Fibroblast of pulmonary artery (primary cell): Measurements from ENCODE around the gene C20orf202.
A peak's percentile ranks its signal among the peaks of the same experiment; 100 is the strongest.

Experiments
- DNase-seq: peaks from one replicate; pipeline ENCODE4 v3.0.0-alpha.2; 2010; ENCODE audit warnings: low read depth
- H3K4me3 ChIP-seq: replicated peaks from 2 replicates; pipeline ENCODE4 v1.5.1; 2011; ENCODE audit warnings: low read depth, mild to moderate bottlenecking, control low read depth, low read length, moderate library complexity
- TF ChIP-seq, protein P1 (sequence below): IDR thresholded peaks from 2 replicates; pipeline ENCODE4 v1.5.1; 2011; ENCODE audit warnings: mild to moderate bottlenecking, control low read depth, low read length, inconsistent platforms; ENCODE audit errors: missing control alignments

The C20orf202 gene

GRCh38 chr20:1204576-1204975, 1.3 kb downstream of the C20orf202 start:
- no peak for DNase-seq
- H3K4me3 ChIP-seq = no peak overlapping the region
- TF ChIP-seq, protein P1, sequence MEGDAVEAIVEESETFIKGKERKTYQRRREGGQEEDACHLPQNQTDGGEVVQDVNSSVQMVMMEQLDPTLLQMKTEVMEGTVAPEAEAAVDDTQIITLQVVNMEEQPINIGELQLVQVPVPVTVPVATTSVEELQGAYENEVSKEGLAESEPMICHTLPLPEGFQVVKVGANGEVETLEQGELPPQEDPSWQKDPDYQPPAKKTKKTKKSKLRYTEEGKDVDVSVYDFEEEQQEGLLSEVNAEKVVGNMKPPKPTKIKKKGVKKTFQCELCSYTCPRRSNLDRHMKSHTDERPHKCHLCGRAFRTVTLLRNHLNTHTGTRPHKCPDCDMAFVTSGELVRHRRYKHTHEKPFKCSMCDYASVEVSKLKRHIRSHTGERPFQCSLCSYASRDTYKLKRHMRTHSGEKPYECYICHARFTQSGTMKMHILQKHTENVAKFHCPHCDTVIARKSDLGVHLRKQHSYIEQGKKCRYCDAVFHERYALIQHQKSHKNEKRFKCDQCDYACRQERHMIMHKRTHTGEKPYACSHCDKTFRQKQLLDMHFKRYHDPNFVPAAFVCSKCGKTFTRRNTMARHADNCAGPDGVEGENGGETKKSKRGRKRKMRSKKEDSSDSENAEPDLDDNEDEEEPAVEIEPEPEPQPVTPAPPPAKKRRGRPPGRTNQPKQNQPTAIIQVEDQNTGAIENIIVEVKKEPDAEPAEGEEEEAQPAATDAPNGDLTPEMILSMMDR = no peak

GRCh38 chr20:1205802-1206201, 2.5 kb downstream of the C20orf202 start:
- H3K4me3 ChIP-seq = no peak overlapping the region
- no peak for DNase-seq
- TF ChIP-seq, protein P1 = no peak

GRCh38 chr20:1206366-1207148, 3.3 kb downstream of the C20orf202 start:
- no peak for DNase-seq
- TF ChIP-seq, protein P1 = no peak
- H3K4me3 ChIP-seq = no peak overlapping the region

DNA sequence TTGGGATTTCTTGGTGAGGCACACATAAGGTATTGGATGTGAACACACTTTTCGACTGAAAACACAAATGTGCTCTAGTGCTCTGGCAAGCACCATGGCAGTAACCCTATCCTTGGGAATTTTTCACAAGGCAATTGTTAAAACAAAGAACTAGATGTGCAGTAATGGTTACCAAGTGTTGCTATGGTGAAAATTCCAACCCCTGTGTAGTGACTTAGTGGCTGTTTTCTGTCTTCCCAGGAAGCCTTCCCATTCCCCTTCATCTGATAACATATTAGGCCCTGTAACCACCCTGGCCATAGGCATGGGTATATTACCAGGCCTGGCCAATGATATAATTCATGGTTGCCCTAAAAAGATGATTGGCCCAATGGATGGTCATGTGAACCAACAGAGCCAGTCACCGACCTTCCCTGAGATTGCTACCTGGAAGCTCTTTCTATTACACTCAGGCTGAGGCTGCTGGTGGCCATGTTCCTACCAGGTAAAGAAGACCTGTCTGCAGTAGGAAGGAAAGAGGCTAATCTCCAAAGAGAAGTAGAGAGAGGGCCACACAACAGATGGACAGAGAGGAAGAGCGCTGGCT, 4.1 kb downstream of the C20orf202 start:
- no peak overlapping the region for H3K4me3 ChIP-seq
- DNase-seq = no peak
- TF ChIP-seq, protein P1 = no peak

DNA sequence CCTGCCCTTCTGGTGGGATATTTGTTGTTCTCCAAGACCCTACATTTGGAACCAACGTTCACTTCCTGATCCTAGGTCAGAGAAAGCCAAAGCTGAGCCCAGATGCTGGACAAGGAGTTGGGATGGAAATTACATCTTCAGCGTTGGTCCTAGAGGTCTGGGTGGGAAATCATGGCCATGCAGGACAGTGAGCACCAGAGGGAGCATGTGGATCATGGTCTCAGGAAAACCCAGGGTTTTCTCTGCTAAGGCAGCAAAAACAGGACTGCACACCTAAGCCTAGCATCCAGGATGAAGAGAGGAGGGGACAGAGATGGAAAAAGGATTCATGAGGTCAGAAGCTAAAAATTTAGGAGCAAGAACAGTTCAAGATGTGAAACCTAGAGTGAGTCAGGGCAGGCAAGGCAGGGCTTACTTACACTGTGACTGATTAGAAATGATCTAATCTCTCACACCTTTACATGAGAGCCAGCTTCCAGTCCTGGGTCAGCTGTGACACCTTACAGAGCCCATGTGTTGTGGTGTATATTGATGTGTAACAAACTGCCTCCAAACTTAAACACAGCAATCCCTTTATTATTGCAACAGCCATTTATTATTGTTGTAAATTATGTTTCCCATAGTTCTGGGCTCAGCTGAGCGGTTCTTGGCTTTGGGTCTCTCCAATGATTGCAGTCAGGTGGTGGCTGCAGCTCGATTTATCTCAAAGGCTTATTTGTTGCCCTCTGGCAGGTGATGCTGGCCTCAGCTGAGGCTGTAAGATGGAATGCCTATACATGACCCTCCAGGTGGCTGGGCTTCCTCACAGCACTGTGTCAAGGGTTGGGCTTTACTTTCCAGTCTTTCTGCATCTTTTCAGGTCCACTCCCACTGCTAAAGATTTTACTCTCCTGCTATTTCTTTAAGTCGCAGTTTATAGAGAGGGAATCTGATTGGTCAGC, 6.5 kb downstream of the C20orf202 start:
- no peak for DNase-seq
- H3K4me3 ChIP-seq = no peak overlapping the region
- TF ChIP-seq, protein P1 = peak; percentile 49

- DNase-seq = no peak
- TF ChIP-seq, protein P1 = no peak
- H3K4me3 ChIP-seq = no peak overlapping the region
Observed at GRCh38 chr20:1210501-1210900, 7.2 kb downstream of the C20orf202 start.
